Esophagus muscularis mucosa (tissue), 4 donors: ENCODE measurements around the gene TIMM17B. TPM values are rescaled to one million over a fixed set of nuclear protein-coding genes. Genes with fewer than 3 reads are reported as not detected.
A peak's percentile ranks its signal among the peaks of the same experiment; 100 is the strongest.

Experiments used
- DNase-seq: peaks from one replicate; pipeline ENCODE4 v3.0.0-alpha.2; 2017; ENCODE audit errors: extremely low spot score
- H3K27ac ChIP-seq, 4 donors: fragments of 200-600 bp; sonication (generic); replicated peaks in 1 of 4; 1 replicate in 3 of 4; 2 replicates in 1 of 4; pipeline ENCODE4 v1.5.1; 2016 to 2019; ENCODE audit warnings: mild to moderate bottlenecking in 1 of 4
- H3K27me3 ChIP-seq, 4 donors: fragments of 200-600 bp; sonication (generic); one replicate each; pipeline versions ENCODE4 v1.5.1 to v1.6.0; 2016 to 2019
- H3K36me3 ChIP-seq, 4 donors: fragments of 200-600 bp; sonication (generic); one replicate each; pipeline ENCODE4 v1.5.1; 2016 to 2019
- H3K4me1 ChIP-seq, 4 donors: fragments of 200-600 bp; sonication (generic); one replicate each; pipeline ENCODE4 v1.5.1; 2016 to 2019
- H3K4me3 ChIP-seq, 4 donors: fragments of 200-600 bp; sonication (generic); 1 replicate in 2 of 4; 2 replicates in 2 of 4; pipeline ENCODE4 v1.5.1; 2016 to 2019; ENCODE audit warnings: mild to moderate bottlenecking in 4 of 4, moderate library complexity in 1 of 4
- H3K9me3 ChIP-seq, 4 donors: fragments of 200-600 bp; sonication (generic); 1 replicate in 3 of 4; 2 replicates in 1 of 4; pipeline ENCODE4 v1.5.1; 2016 to 2019
- CTCF ChIP-seq, 3 experiments: fragments of 200-600 bp in 2 of 3; fragments of 450-650 bp in 1 of 3; sonication (generic) in 2 of 3; IDR thresholded peaks; one replicate each; pipeline ENCODE4 v1.5.1; 2017 to 2019; ENCODE audit warnings: antibody characterized with exemption in 3 of 3, mild to moderate bottlenecking in 2 of 3, moderate library complexity in 1 of 3
- EP300 ChIP-seq: sonication (generic); formaldehyde crosslinking; IDR thresholded peaks from one replicate; pipeline ENCODE4 v1.6.1; 2017; ENCODE audit warnings: antibody characterized with exemption
- POLR2A ChIP-seq: fragments of 450-650 bp; IDR thresholded peaks from one replicate; pipeline ENCODE4 v1.6.1; 2017; ENCODE audit warnings: antibody characterized with exemption, moderate library complexity, mild to moderate bottlenecking, low read depth
- POLR2AphosphoS5 ChIP-seq, 2 donors: sonication (generic); formaldehyde crosslinking; IDR thresholded peaks; one replicate each; pipeline ENCODE4 v1.6.1; 2017; ENCODE audit warnings: antibody characterized with exemption in 2 of 2
- WGBS: methylation state at CpG from one replicate; pipeline ENCODE4 v1.1.5; 2018; 5-methylcytosine and 5-hydroxymethylcytosine counted together
- intact Hi-C: fragments of 100-400 bp; cut with DNase I; formaldehyde crosslinking; loops from one replicate; pipeline ENCODE4 v1.15.1; 2023
- total RNA-seq, 4 donors: library from RNA; depleted of rRNA; stranded (reverse); fragments of >200 nt; gene quantifications; one replicate each; pipeline versions ENCODE4 v1.1.0 to v1.2.1, GENCODE V29; 2016

Gene TIMM17B
- total RNA-seq, 4 donors from 2014 or later: 36.1 to 59.6 (median 51.1) TPM

- WGBS: 41% methylated on average over 15 of the region's 15 CpGs
- peak; percentile 92 for DNase-seq
- Histone ChIP-seq H3K27ac (peak overlapping the region; percentile 82 to 92 (median 86)), H3K36me3 (peaks cover 9 to 41% (median 31%) of the 10 kb centered on the region in 4 donors), H3K4me3 (peak overlapping the region; percentile 60 to 75 (median 62)), H3K4me1 (peaks cover 3 to 32% (median 28%) of the 10 kb centered on the region in 4 donors), H3K9me3 (no peaks in the 10 kb centered on the region), H3K27me3 (no peaks in the 10 kb centered on the region)
- intact Hi-C loops: no loop called here
- no peak for TF ChIP-seq CTCF (IDR thresholded peaks at IDR 0.05)
- TF ChIP-seq POLR2AphosphoS5 (IDR thresholded peaks at IDR 0.05): no peak
- TF ChIP-seq EP300: no peak
- no peak for TF ChIP-seq POLR2A
These were observed 21.8 kb upstream of the TIMM17B start for GRCh38 chrX:48919360-48919841.

- DNase-seq: peak; percentile 94
- H3K4me3 ChIP-seq: peak within 1 kb of the TSS; percentile 60 to 75 (median 62)
- intact Hi-C loops: no loop called here
- H3K27ac ChIP-seq: peak within 1 kb of the TSS; percentile 82 to 92 (median 86)
- TF ChIP-seq POLR2AphosphoS5 (IDR thresholded peaks at IDR 0.05): peak; percentile 91 to 95
- TF ChIP-seq CTCF (IDR thresholded peaks at IDR 0.05): no peak
- TF ChIP-seq POLR2A: peak; percentile 49
- no peaks in the 10 kb centered on the region for H3K27me3 ChIP-seq
- H3K4me1 ChIP-seq: peaks cover 3 to 32% (median 28%) of the 10 kb centered on the region in 4 donors
- no peaks in the 10 kb centered on the region for H3K9me3 ChIP-seq
- 48% methylated on average over 20 of the region's 55 CpGs for WGBS
- H3K36me3 ChIP-seq: peaks cover 5 to 41% (median 31%) of the 10 kb centered on the region in 4 donors
These were observed 21.2 kb upstream of the TIMM17B start, which contains the start of gene PIM2 for GRCh38 chrX:48918643-48919340. Gene PIM2, minus strand, starts transcription at chrX:48919024. Its CDS starts 190 bp downstream, at chrX:48918834.

GRCh38 chrX:48918301-48918642 lies 20.7 kb upstream of the TIMM17B start:
- Histone ChIP-seq H3K4me3 (peak overlapping the region; percentile 60 to 75 (median 62)), H3K27me3 (no peaks in the 10 kb centered on the region), H3K27ac (peak overlapping the region; percentile 82 to 92 (median 86)), H3K36me3 (peaks cover 0 to 39% (median 26%) of the 10 kb centered on the region in 4 donors), H3K9me3 (no peaks in the 10 kb centered on the region), H3K4me1 (peaks cover 3 to 32% (median 28%) of the 10 kb centered on the region in 4 donors)
- DNase-seq: no peak
- intact Hi-C loops: no loop called here
- no peak for TF ChIP-seq POLR2A
- no peak for TF ChIP-seq POLR2AphosphoS5 (IDR thresholded peaks at IDR 0.05)
- TF ChIP-seq EP300: no peak
- TF ChIP-seq CTCF (IDR thresholded peaks at IDR 0.05): no peak
- WGBS: 62% methylated on average over 23 of the region's 23 CpGs

GRCh38 chrX:48917139-48918001 lies 19.8 kb upstream of the TIMM17B start:
- intact Hi-C loops: no loop called here
- H3K9me3 ChIP-seq: no peaks in the 10 kb centered on the region
- WGBS: 36% methylated on average over 27 of the region's 27 CpGs
- peak overlapping the region in 3 of 4 donors; percentile 60 to 75 (median 62) for H3K4me3 ChIP-seq
- peak overlapping the region; percentile 82 to 92 (median 86) for H3K27ac ChIP-seq
- H3K4me1 ChIP-seq: peaks cover 3 to 34% (median 29%) of the 10 kb centered on the region in 4 donors
- H3K27me3 ChIP-seq: no peaks in the 10 kb centered on the region
- TF ChIP-seq EP300: no peak
- peak; percentile 12 to 89 for TF ChIP-seq POLR2AphosphoS5 (IDR thresholded peaks at IDR 0.05)
- no peak for TF ChIP-seq POLR2A
- TF ChIP-seq CTCF (IDR thresholded peaks at IDR 0.05): peak; percentile 90 to 98 (median 96)
- peaks cover 0 to 30% (median 18%) of the 10 kb centered on the region in 4 donors for H3K36me3 ChIP-seq
- peak; percentile 95 for DNase-seq
